Stimulated activated CD8-positive, alpha-beta memory T cell treated with anti-CD3 and anti-CD28 coated beads, Interleukin-4, amount 100 ng/mL, for 1 hour (primary cell): ENCODE measurements around the gene AKAP1.
"Not testable (repeated sequence)": the region's sequence is repeated elsewhere in the genome, so short reads cannot be mapped to it uniquely, and the experiment has no call there.

Experiments used
- DNase-seq, 2 donors: peaks; one replicate each; pipeline ENCODE4 v3.0.0-alpha.2; 2020; ENCODE audit warnings: low read depth in 2 of 2, low spot score in 1 of 2

Gene AKAP1

DNA sequence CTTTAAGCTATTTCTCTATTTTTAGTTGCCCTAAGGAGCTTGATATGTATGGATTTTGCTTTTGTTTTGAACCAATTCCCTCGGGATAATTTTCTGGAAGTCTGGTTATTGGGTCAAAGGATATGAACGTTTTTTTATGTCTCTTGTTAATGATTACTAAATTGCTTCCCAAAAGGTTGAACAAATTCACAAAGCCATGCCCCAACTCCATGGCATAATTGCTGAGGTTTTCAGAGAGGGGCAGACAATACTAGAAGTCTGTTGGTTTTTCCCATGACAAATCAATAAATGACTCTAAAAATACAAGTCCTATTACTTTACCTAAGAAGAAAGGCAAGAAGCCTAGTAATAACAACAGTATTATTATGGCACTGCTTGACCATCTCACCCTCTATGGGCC is 11.4 kb upstream of the AKAP1 start:
- no peak for DNase-seq

GRCh38 chr17:57075193-57075592 is 9.9 kb upstream of the AKAP1 start:
- no peak for DNase-seq

DNA sequence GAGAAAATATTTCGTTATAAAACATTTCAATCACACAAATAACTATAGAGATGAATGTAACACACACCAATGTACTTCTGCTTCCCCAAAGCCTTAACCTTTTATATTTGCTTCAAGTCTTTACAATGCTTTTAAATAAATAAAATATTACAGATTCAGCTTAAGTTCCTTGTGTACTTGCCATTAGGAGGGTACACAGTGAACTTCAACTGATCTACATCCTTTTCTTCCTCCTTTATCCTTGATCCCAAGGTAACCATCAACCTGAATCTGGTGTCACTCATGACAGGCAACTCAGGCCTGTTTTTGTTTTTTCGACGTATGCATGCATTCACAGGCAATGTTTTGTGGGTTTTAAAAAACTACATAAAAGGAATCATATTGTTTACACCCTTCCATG is 9.3 kb upstream of the AKAP1 start:
- no peak for DNase-seq

- DNase-seq, result no peak
These were observed 8.0 kb upstream of the AKAP1 start for GRCh38 chr17:57077000-57077399.

- no peak for DNase-seq
These were observed 6.8 kb upstream of the AKAP1 start for GRCh38 chr17:57078274-57078673.

GRCh38 chr17:57080718-57081117 is 4.3 kb upstream of the AKAP1 start:
- no peak for DNase-seq

GRCh38 chr17:57082441-57082840 is 2.6 kb upstream of the AKAP1 start:
- DNase-seq, result no peak

GRCh38 chr17:57084361-57084801 is 665 bp upstream of the AKAP1 start:
- no peak for DNase-seq

DNA sequence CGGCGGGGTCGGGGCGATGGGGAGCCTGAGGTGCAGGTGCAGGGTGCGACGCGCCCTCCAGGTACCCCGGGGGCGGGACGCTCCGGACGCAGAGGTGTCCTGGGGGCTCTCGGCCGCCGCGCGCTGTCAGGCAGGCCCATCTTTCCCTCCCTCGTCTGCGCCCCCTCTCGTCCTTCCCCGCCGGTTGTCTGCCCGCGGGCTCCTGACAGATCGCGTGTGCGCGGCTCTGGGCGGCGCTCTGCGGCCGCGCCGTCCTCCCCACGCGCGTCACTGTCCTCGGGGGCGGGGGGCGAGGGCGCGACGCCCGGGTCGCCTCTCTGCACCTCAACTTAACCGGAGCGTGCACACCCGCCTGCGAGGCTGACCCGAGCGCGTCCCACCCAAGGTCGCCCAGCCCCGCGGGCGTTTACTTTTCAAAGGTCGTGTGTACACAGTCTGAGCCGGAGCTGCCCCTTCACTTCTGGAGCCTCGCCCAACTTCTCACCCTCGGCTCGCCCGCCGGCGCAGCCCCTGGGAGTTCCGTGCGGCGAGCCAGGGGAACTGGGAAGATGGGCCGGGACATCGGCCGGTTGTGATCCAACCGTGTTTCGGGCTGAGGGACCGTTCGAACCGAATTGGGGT is 512 bp downstream of the AKAP1 start:
- peak; percentile 7 to 12 for DNase-seq

DNA sequence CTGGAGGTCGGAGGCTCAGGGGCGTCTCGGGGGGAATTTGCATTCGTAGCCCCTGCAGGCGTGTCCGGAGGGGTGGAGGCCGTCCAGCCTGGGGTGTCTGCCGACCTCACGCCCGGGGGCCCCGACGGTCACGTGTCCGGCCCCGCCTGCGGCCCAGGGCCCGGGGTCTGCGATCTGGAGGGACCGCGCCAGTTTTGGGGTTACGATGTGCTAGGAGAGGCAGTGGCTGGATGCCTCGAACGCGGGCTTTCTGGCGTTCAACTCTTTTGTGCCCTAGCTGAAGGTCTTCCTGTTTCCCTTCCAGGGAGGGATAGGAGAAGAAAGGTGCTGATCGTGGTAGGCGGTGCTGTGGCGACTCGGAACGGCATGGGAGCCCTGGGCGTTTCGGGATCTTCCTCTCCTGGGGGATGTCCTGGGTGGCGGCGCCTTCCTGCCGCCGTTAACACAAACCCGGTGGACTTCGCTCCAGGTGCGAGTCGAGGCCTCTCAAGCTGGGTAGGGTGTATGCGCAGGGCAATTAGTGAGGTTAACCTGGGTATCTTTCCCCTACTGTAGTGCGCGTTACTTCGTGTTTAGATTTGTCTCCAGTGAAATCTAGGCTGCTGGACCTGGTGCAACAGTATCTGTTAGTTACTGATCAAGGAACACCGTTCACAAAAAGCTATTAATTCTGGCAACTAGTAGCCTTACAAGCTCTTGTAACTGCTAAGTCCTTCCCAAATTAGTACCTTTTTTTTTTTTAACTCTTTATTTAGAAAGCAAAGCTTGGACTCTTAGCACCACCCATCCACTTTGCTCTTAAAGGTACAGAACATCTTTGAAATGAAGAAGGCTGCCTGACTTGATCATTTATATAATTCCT is 1.3 kb downstream of the AKAP1 start:
- DNase-seq, result no peak

GRCh38 chr17:57088298-57088697 is 3.3 kb downstream of the AKAP1 start:
- no peak for DNase-seq

DNA sequence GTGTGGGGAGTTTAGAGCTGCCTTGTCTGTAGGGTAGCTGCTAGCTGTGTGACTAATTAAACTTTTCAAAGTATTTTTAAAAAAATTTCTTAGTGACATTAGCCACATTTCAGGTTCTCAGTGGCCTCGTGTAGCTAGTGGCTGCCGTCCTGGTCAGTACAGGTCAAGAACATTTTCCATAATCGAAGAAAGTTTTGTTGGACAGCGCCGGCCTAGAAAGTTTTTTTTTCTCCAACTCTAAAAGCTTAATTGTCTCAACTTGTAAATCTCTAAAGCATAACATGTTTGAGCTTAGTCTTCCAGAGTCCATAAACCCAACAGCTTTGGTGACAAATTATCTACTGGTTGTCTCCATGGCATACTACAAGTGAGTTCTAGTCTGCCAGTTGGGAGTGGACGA is 4.3 kb downstream of the AKAP1 start:
- no peak for DNase-seq

DNA sequence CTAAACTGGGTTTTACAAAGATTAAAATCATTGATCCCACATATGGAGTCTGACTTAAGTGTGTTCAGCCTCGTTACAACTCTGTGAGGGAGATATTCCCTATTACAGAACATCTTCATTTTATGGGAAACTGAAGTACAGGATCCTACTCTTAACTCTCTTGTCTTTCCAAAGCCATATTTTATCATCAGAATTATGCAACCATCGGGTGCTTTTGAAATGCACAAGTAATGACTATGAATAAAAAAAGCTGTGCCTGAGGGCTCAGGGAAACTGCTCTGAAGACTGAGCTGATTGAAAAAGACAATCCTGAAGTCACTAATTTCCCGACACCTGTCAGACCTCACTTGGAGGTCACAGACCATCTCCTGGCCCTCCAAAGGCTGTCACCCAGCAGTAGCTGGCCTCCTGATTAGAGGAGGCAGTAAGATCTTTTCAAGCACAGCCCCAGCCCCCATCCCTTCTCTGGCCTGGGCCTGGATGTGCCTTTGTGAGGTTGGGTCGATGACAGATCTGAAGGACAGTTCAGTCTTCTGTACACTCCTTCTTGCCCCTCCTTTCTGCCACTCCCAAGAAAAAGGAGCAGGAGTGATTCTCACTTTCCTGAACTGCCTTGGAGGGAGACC is 5.6 kb downstream of the AKAP1 start:
- no peak for DNase-seq

- DNase-seq, result no peak
These were observed 6.2 kb downstream of the AKAP1 start for GRCh38 chr17:57091186-57091618.

GRCh38 chr17:57092171-57092570 is 7.1 kb downstream of the AKAP1 start:
- no peak for DNase-seq

- no peak for DNase-seq
These were observed 7.7 kb downstream of the AKAP1 start for GRCh38 chr17:57092779-57093178.

DNA sequence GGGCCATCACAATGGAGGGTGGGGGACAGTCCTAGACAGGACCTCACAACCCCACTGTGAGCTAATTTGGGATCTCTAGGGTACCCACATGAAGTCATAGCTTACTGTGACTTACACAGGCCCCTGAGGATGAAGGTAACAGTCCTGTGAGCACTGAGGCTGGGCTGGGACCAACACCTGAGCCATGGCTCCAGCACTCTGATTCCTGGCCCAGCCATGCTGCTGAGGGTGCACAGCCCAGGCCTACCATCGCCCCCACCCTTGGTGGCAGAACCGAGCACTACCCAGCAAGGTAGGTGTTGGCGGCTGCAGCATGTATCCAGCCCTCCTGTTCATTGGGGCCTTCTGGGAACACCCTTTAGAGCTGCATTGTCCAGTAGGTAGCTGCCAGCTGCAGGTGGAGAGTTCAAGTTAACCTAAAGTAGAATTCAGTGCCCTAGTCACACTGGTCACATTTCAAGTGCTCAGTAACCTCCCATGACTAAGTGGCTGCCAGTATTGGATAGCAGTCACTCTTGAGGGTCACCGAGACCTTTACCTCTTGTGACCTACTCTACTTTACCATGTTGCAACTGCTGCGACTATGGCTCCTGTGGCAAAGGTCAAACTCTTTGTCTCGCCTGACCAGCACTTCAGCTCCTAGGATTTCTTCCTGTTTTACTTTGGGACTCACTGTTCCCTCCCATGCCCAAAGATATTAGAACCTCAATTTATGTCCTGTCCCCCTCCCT is 11.6 kb downstream of the AKAP1 start:
- DNase-seq, result no peak

GRCh38 chr17:57097832-57098421 is 12.9 kb downstream of the AKAP1 start:
- DNase-seq, result no peak

- no peak for DNase-seq
These were observed 14.1 kb downstream of the AKAP1 start for GRCh38 chr17:57099165-57099564.

DNA sequence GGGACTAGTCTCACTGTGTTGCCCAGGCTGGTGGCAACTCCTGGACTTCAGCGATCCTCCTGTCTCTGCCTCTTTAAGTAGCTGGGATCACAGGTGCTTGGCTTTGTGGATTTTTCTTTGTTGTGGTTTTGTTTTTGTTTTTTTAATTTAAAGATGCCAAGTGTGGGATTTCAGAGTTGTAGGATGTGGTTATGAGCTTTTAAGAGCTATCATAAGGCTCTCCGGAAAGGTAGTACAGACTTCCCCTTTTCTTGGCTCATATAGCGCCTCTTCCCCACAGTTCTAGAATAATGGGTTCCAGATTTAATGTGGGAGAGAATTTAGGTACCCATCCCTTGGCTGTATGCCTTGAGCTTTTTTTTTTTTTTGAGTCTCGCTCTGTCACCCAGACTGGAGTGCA is 17.1 kb downstream of the AKAP1 start:
- DNase-seq, result no peak

GRCh38 chr17:57102660-57103059 is 17.6 kb downstream of the AKAP1 start:
- not testable (repeated sequence) for DNase-seq
